GM21515 (cell line): Measurements from ENCODE around the gene B3GALNT2.

Experiments
- ATAC-seq: cut with Tn5 transposase; IDR thresholded peaks from one replicate; pipeline ENCODE4 v1.9.1; 2021; ENCODE audit not compliant: unreplicated experiment

B3GALNT2 gene

GRCh38 chr1:235411489-235412486 is 92.5 kb downstream of the B3GALNT2 start:
- ATAC-seq: no peak

- no peak for ATAC-seq
Measured at GRCh38 chr1:235410467-235410866, 93.8 kb downstream of the B3GALNT2 start.

DNA sequence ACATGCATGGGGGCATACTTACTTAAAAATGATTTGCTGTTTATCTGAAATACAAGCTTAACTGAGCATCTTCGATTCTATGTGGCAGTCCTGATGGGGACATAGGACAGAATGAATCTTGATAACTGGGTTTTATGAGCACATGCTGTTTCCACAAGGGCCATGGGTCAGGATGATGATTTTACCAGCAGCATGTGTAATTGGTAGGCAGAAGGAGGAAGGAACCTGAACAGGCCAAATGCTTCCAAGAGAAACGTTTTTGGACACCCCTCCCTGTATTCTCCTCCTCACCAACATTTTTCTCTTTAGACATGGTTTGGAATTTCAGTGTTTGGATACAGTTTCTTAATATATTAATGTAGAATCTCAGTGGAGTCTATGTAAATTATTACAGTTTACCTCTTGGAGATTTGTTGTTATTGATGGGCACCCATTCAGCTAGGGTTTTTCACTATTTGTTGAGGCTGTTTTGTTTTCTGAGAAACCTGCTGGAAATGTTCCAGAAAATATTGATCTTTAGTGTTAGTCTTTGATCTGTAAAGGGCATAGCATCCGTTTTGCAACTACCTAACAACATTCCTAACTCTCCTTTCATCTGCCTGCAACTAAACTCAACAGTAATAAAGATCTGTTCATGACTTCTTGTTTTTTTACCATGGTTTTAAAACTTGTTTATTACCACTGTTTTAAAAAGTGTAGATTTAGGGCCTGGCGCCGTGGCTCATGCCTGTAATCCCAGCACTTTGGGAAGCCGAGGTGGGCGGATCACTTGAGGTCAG is 95.0 kb downstream of the B3GALNT2 start:
- no peak for ATAC-seq

DNA sequence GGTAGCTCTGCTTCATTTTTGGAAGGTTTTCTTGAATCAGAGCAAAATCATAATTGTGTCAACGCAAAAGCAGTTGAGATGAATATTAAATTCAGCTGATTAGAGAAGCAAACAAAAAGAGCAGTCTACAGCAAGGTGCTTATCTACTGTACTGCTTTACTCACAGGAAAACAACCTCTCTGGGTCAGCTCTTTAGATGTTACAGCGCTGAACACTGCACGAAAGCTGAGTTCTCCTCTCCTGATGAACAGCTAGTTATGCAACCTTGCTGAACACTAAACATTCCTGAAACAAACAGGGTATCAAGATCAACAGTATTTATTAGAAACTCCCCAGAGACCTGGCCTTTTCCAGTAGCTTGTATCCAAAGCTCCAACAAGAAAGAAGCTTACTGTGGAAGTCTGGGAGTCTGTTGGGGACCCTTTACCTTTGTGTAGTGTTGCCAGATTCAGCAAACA is 95.7 kb downstream of the B3GALNT2 start:
- no peak for ATAC-seq

- no peak for ATAC-seq
Measured at GRCh38 chr1:235407419-235407818, 96.8 kb downstream of the B3GALNT2 start.

DNA sequence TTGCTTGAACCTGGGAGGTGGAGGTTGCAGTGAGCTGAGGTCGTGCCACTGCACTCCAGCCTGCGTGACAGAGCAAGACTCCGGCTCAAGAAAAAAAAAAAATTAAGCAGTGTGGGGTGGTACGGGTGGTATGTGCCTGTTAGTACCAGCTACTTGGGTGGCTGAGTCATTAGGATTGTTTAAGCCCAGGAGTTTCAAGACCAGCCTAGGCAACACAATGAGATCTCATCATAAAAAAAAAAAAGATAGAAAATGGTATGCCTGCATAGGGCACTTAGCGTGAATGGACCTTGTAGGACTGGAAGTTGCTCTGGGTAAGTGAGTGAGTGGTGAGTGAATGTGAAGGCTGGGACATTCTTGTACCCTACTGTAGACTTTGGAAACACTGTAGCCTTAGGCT is 100.1 kb downstream of the B3GALNT2 start:
- ATAC-seq: no peak

GRCh38 chr1:235403593-235403992 is 100.7 kb downstream of the B3GALNT2 start:
- no peak for ATAC-seq

- ATAC-seq: no peak
Measured at GRCh38 chr1:235402457-235403200, 101.6 kb downstream of the B3GALNT2 start.

- no peak for ATAC-seq
Measured at GRCh38 chr1:235401251-235401650, 103.0 kb downstream of the B3GALNT2 start.
